CD14-positive monocyte (primary cell): ENCODE data around the gene RBMS3. TPM values are rescaled to one million over a fixed set of nuclear protein-coding genes. Genes with fewer than 3 reads are reported as not detected.

Source experiments
- DNase-seq, 3 donors: peaks; one replicate each; pipeline ENCODE4 v3.0.0-alpha.2; 2011 to 2022
- H2AFZ ChIP-seq: 2 replicates; pipeline ENCODE4 v1.6.0; 2012; ENCODE audit warnings: mild to moderate bottlenecking, low read depth, low read length, inconsistent platforms; ENCODE audit not compliant: insufficient read depth, poor library complexity, severe bottlenecking
- H3K27ac ChIP-seq, 2 donors: 1 replicate in 1 of 2; 2 replicates in 1 of 2; pipeline ENCODE4 v1.5.1; 2012 to 2013; ENCODE audit warnings: low read length in 2 of 2, control low read depth in 1 of 2, inconsistent platforms in 1 of 2, low read depth in 1 of 2, mild to moderate bottlenecking in 1 of 2
- H3K27me3 ChIP-seq, 2 donors: one replicate each; pipeline versions ENCODE4 v1.6.0 to v1.6.1; 2011 to 2013; ENCODE audit warnings: low read length in 2 of 2; ENCODE audit not compliant: control insufficient read depth in 2 of 2, insufficient read depth in 2 of 2
- H3K36me3 ChIP-seq, 2 donors: replicated peaks in 1 of 2; 1 replicate in 1 of 2; 2 replicates in 1 of 2; pipeline versions ENCODE4 v1.5.1 to v1.6.1; 2012 to 2013; ENCODE audit warnings: low read length in 2 of 2, control low read depth in 1 of 2, inconsistent platforms in 1 of 2, mild to moderate bottlenecking in 1 of 2; ENCODE audit not compliant: insufficient read depth in 2 of 2, control insufficient read depth in 1 of 2
- H3K4me1 ChIP-seq, 2 donors: 1 replicate in 1 of 2; 2 replicates in 1 of 2; pipeline versions ENCODE4 v1.5.1 to v1.6.1; 2012 to 2013; ENCODE audit warnings: low read length in 2 of 2, control low read depth in 1 of 2, inconsistent platforms in 1 of 2, mild to moderate bottlenecking in 1 of 2, moderate library complexity in 1 of 2; ENCODE audit not compliant: insufficient read depth in 2 of 2, control insufficient read depth in 1 of 2
- H3K4me2 ChIP-seq: replicated peaks from 2 replicates; pipeline ENCODE3; 2012; ENCODE audit warnings: low read length, moderate library complexity, mild to moderate bottlenecking; ENCODE audit not compliant: poor library complexity, severe bottlenecking; ENCODE audit errors: extremely low read depth
- H3K4me3 ChIP-seq, 3 experiments: fragments of 200-600 bp in 1 of 3; sonication (generic) in 1 of 3; replicated peaks in 1 of 3; 1 replicate in 2 of 3; 2 replicates in 1 of 3; pipeline ENCODE4 v1.5.1; 2011 to 2013; ENCODE audit warnings: low read length in 3 of 3, mild to moderate bottlenecking in 3 of 3, control low read depth in 2 of 3, low read depth in 2 of 3, inconsistent platforms in 1 of 3, moderate library complexity in 1 of 3
- H3K79me2 ChIP-seq: 2 replicates; pipeline ENCODE4 v1.6.0; 2012; ENCODE audit warnings: mild to moderate bottlenecking, control low read depth, inconsistent platforms, low read length, moderate library complexity; ENCODE audit not compliant: insufficient read depth
- H3K9ac ChIP-seq: 2 replicates; pipeline ENCODE4 v1.6.0; 2017; ENCODE audit warnings: low read length, mild to moderate bottlenecking; ENCODE audit not compliant: insufficient read depth, poor library complexity, severe bottlenecking
- H3K9me3 ChIP-seq, 2 donors: replicated peaks in 1 of 2; 1 replicate in 1 of 2; 2 replicates in 1 of 2; pipeline versions ENCODE4 v1.5.1 to v1.6.1; 2012 to 2013; ENCODE audit warnings: low read length in 2 of 2, control low read depth in 1 of 2; ENCODE audit not compliant: control insufficient read depth in 1 of 2, insufficient read depth in 1 of 2
- H4K20me1 ChIP-seq: 2 replicates; pipeline ENCODE4 v1.6.0; 2012; ENCODE audit warnings: mild to moderate bottlenecking, low read length, control low read depth, moderate library complexity; ENCODE audit not compliant: insufficient read depth
- H3K27ac Mint-ChIP-seq, 7 donors: one replicate each; pipeline ENCODE4 v1.8.0; 2020; ENCODE audit warnings: mild to moderate bottlenecking in 7 of 7, mixed read lengths in 7 of 7, moderate library complexity in 6 of 7, inconsistent platforms in 2 of 7
- H3K27me3 Mint-ChIP-seq, 3 donors: one replicate each; pipeline ENCODE4 v1.8.0; 2021 to 2022; ENCODE audit warnings: low read depth in 3 of 3, mild to moderate bottlenecking in 3 of 3, mixed read lengths in 3 of 3, moderate library complexity in 3 of 3, inconsistent platforms in 1 of 3
- H3K36me3 Mint-ChIP-seq, 2 donors: one replicate each; pipeline ENCODE4 v1.8.0; 2020; ENCODE audit warnings: mixed read lengths in 2 of 2, inconsistent platforms in 1 of 2, mild to moderate bottlenecking in 1 of 2
- H3K4me1 Mint-ChIP-seq: one replicate; pipeline ENCODE4 v1.8.0; 2020; ENCODE audit warnings: mild to moderate bottlenecking, mixed read lengths
- H3K4me3 Mint-ChIP-seq, 2 donors: one replicate each; pipeline ENCODE4 v1.8.0; 2020; ENCODE audit warnings: mild to moderate bottlenecking in 2 of 2, mixed read lengths in 2 of 2, moderate library complexity in 1 of 2
- H3K9me3 Mint-ChIP-seq, 7 donors: one replicate each; pipeline ENCODE4 v1.8.0; 2020 to 2022; ENCODE audit warnings: mixed read lengths in 7 of 7, mild to moderate bottlenecking in 6 of 7, moderate library complexity in 6 of 7, inconsistent platforms in 2 of 7
- WGBS: methylation state at CpG from one replicate; pipeline ENCODE4 v1.1.5; 2013; ENCODE audit warnings: missing lambda C conversion rate; ENCODE audit not compliant: insufficient coverage; 5-methylcytosine and 5-hydroxymethylcytosine counted together
- intact Hi-C, 2 donors: fragments of 100-400 bp; cut with micrococcal nuclease; formaldehyde crosslinking; loops; one replicate each; pipeline versions ENCODE4 v1.15.0 to v1.15.1; 2023
- polyA plus RNA-seq, 3 donors: library from polyadenylated mRNA; depleted of rRNA in 1 of 3; unstranded in 2 of 3; stranded (reverse) in 1 of 3; fragments of 300-500 nt in 2 of 3; fragments of >200 nt in 1 of 3; fragmentation: Illumina TruSeq in 2 of 3; gene quantifications; 1 replicate in 2 of 3; 2 replicates in 1 of 3; pipeline ENCODE4 v1.2.3, GENCODE V29; 2012 to 2021
- TF ChIP-seq, protein P1 (sequence below): fragments of 200-600 bp; IDR thresholded peaks from one replicate; pipeline ENCODE4 v1.8.0; 2022; ENCODE audit warnings: antibody characterized with exemption, mild to moderate bottlenecking

Gene RBMS3
- polyA plus RNA-seq, 3 donors, result not detected

DNA sequence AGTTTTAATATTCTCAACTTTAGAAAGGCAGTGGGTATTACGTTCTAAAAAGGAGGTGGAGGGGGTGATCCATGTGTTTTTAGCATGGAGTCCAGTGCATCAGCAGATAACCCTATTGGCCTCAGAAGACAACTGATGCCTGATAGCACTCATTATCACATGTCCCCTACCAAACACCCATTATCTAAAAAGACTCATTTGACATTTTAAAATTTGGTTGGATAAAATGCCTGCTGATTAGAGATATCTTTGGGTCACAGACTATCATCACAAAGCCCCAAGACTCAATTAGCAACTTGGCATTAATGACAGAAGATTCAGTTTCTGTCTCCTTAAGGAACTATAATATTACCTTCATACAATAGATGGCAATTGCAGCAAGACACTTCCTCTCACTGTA lies 589.3 kb downstream of the RBMS3 start:
- Mint-ChIP-seq H3K4me1 (no peaks in the 10 kb centered on the region), H3K4me3 (no peak overlapping the region), H3K9me3 (peaks cover 0 to 3% (median 0%) of the 10 kb centered on the region in 7 donors), H3K27ac (no peak overlapping the region), H3K27me3 (no peaks in the 10 kb centered on the region), H3K36me3 (no peaks in the 10 kb centered on the region)
- no peaks in the 10 kb centered on the region for H3K9me3 ChIP-seq
- H3K4me1 ChIP-seq, result no peaks in the 10 kb centered on the region
- TF ChIP-seq, protein P1, sequence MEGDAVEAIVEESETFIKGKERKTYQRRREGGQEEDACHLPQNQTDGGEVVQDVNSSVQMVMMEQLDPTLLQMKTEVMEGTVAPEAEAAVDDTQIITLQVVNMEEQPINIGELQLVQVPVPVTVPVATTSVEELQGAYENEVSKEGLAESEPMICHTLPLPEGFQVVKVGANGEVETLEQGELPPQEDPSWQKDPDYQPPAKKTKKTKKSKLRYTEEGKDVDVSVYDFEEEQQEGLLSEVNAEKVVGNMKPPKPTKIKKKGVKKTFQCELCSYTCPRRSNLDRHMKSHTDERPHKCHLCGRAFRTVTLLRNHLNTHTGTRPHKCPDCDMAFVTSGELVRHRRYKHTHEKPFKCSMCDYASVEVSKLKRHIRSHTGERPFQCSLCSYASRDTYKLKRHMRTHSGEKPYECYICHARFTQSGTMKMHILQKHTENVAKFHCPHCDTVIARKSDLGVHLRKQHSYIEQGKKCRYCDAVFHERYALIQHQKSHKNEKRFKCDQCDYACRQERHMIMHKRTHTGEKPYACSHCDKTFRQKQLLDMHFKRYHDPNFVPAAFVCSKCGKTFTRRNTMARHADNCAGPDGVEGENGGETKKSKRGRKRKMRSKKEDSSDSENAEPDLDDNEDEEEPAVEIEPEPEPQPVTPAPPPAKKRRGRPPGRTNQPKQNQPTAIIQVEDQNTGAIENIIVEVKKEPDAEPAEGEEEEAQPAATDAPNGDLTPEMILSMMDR, result no peak
- H3K9ac ChIP-seq, result no peak overlapping the region
- H2AFZ ChIP-seq, result no peak overlapping the region
- no peaks in the 10 kb centered on the region for H4K20me1 ChIP-seq
- no peaks in the 10 kb centered on the region for H3K36me3 ChIP-seq
- no peaks in the 10 kb centered on the region for H3K27me3 ChIP-seq
- WGBS, result no CpG with 5 or more reads among the region's 1 CpG
- H3K4me3 ChIP-seq, result no peak overlapping the region
- no peak for DNase-seq
- no peak overlapping the region for H3K27ac ChIP-seq
- intact Hi-C loops, result no loop called here
- no peaks in the 10 kb centered on the region for H3K79me2 ChIP-seq
- no peak overlapping the region for H3K4me2 ChIP-seq

DNA sequence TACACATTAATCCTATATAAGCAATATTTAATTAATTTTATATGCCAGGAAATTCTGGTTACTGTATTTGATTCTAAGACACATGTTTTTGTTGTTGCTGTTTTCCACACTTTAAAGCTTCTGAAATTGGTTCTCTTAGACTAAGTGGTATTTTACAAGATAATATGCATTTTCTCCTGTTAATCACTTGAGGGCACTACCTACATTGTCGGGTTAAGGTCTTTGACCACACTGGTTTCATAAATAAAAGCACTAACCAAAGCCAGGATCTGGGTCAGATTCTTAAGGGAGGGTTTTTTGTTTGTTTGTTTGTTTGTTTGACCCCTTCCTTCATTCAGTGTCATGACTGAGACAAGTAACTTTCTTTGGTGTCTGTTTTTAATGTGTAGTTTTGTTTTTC lies 590.2 kb downstream of the RBMS3 start:
- DNase-seq, result no peak
- no peak overlapping the region for H3K27ac Mint-ChIP-seq
- intact Hi-C loops, result no loop called here
- H3K4me3 ChIP-seq, result no peak overlapping the region
- no peaks in the 10 kb centered on the region for H3K27me3 ChIP-seq
- no peaks in the 10 kb centered on the region for H3K27me3 Mint-ChIP-seq
- H3K27ac ChIP-seq, result no peak overlapping the region
- no peaks in the 10 kb centered on the region for H4K20me1 ChIP-seq
- WGBS, result no CpG with 5 or more reads among the region's 1 CpG
- H3K4me1 ChIP-seq, result no peaks in the 10 kb centered on the region
- TF ChIP-seq, protein P1, result no peak
- H3K36me3 Mint-ChIP-seq, result no peaks in the 10 kb centered on the region
- no peaks in the 10 kb centered on the region for H3K9me3 ChIP-seq
- no peak overlapping the region for H2AFZ ChIP-seq
- no peak overlapping the region for H3K9ac ChIP-seq
- H3K79me2 ChIP-seq, result no peaks in the 10 kb centered on the region
- H3K36me3 ChIP-seq, result no peaks in the 10 kb centered on the region
- no peak overlapping the region for H3K4me3 Mint-ChIP-seq
- H3K4me1 Mint-ChIP-seq, result no peaks in the 10 kb centered on the region
- H3K9me3 Mint-ChIP-seq, result peaks cover 0 to 3% (median 0%) of the 10 kb centered on the region in 7 donors
- H3K4me2 ChIP-seq, result no peak overlapping the region
